HCT116 (cell line): Measurements from ENCODE around the gene ETV7.

Experiments used
- CTCF ChIP-seq, 3 experiments: fragments of 200-600 bp in 1 of 3; sonication (generic) in 1 of 3; IDR thresholded peaks in 2 of 3; conservative IDR thresholded peaks in 1 of 3; 2 replicates each; pipeline ENCODE4 v1.5.1; 2012 to 2017; ENCODE audit warnings: low read depth in 2 of 3, low read length in 2 of 3, antibody characterized with exemption in 1 of 3, borderline replicate concordance in 1 of 3, control low read depth in 1 of 3, mild to moderate bottlenecking in 1 of 3, mixed read lengths in 1 of 3, mixed run types in 1 of 3, moderate library complexity in 1 of 3; ENCODE audit not compliant: insufficient read depth in 1 of 3
- EZH2 ChIP-seq: fragments of 200-600 bp; sonication (generic); IDR thresholded peaks from 2 replicates; pipeline ENCODE4 v1.6.1; 2017; ENCODE audit warnings: antibody characterized with exemption, mixed run types
- POLR2A ChIP-seq: IDR thresholded peaks from 2 replicates; pipeline ENCODE4 v1.7.0; 2011; ENCODE audit warnings: borderline replicate concordance; ENCODE audit not compliant: insufficient read depth, insufficient read length; ENCODE audit errors: extremely low read depth
- POLR2AphosphoS5 ChIP-seq: IDR thresholded peaks from 2 replicates; pipeline ENCODE4 v1.6.1; 2011; ENCODE audit warnings: mild to moderate bottlenecking, low read depth, low read length, moderate library complexity
- YY1 ChIP-seq: IDR thresholded peaks from 2 replicates; pipeline ENCODE4 v1.6.1; 2011; ENCODE audit warnings: low read length, low read depth, moderate library complexity, mild to moderate bottlenecking; ENCODE audit not compliant: insufficient replicate concordance; ENCODE audit errors: extremely low read depth
- ZFX ChIP-seq: fragments of 450-650 bp; IDR thresholded peaks from 2 replicates; pipeline ENCODE4 v1.6.1; 2017

- TF ChIP-seq CTCF (IDR thresholded peaks at IDR 0.05 in 2 of 3, conservative IDR thresholded peaks at IDR 0.05 in 1 of 3; ENCODE audit: borderline replicate concordance in 1 of 3, insufficient read depth in 1 of 3, low read depth in 2 of 3, low read length in 2 of 3), result no peak
- TF ChIP-seq POLR2A, result no peak
- no peak for TF ChIP-seq ZFX
- TF ChIP-seq YY1, result no peak
- TF ChIP-seq POLR2AphosphoS5, result no peak
- no peak for TF ChIP-seq EZH2
These were observed 15.0 kb upstream of the ETV7 start for GRCh38 chr6:36402481-36402880.
